ENCODE measurements around the gene MOBP.

MOBP gene

GRCh38 chr3:39501059-39501458 is 33.6 kb downstream of the MOBP start:
- H3K27me3 ChIP-seq (ENCODE audit: low read depth, low read length), result peaks cover 19% of the 10 kb centered on the region
- H3K9me3 ChIP-seq (ENCODE audit: control insufficient read depth in 1 of 2, low read length in 2 of 2), result peaks cover 0 to 4% of the 10 kb centered on the region in 2 donors
- no peaks in the 10 kb centered on the region for H3K36me3 ChIP-seq (ENCODE audit: control insufficient read depth in 1 of 2, insufficient read depth in 2 of 2, low read length in 2 of 2)
- no peak overlapping the region for H3K27ac ChIP-seq (ENCODE audit: low read length)
- no peak overlapping the region for H3K4me3 ChIP-seq (ENCODE audit: low read depth in 1 of 2, low read length in 2 of 2)
- peaks cover 0 to 8% of the 10 kb centered on the region in 2 donors for H3K4me1 ChIP-seq (ENCODE audit: control insufficient read depth in 1 of 2, insufficient read depth in 2 of 2, low read length in 2 of 2)

DNA sequence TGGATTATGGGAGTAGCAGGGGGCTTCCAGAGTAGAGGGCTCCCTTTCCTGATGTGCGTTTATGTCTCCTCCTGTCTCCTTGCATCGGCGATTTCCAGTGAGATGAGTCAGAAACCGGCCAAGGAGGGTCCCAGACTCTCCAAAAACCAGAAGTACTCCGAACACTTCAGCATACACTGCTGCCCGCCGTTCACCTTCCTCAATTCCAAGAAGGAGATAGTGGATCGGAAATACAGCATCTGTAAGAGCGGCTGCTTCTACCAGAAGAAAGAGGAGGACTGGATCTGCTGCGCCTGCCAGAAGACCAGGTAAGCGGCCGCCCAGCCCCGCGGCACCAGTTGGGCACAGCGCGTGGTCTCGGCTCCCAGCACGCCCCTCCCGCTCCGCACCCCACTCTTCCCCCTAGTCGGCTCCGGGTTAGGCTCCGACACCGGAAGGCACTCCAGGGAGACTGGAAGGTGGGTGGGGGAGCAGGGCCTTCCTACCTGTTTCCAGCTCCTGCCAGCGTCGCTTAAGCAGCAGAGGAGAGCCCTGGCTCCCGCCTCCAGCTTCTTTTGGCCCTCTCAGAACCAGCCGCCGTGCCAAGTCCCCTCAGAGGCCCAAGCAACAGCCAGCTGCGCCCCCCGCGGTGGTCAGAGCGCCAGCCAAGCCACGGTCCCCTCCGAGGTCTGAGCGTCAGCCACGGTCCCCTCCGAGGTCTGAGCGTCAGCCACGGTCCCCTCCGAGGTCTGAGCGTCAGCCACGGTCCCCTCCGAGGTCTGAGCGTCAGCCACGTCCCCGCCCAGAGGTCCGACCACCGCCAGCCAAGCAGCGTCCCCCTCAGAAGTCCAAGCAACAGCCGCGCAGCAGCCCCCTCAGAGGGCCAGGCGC is 34.7 kb downstream of the MOBP start:
- Histone ChIP-seq H3K4me1 (ENCODE audit: control insufficient read depth in 1 of 2, insufficient read depth in 2 of 2, low read length in 2 of 2) (peaks cover 0 to 8% of the 10 kb centered on the region in 2 donors), H3K36me3 (ENCODE audit: control insufficient read depth in 1 of 2, insufficient read depth in 2 of 2, low read length in 2 of 2) (no peaks in the 10 kb centered on the region), H3K4me3 (ENCODE audit: low read depth in 1 of 2, low read length in 2 of 2) (peak overlapping the region in 1 of 2 donors; percentile 15), H3K27me3 (ENCODE audit: low read depth, low read length) (peaks cover 19% of the 10 kb centered on the region), H3K27ac (ENCODE audit: low read length) (no peak overlapping the region), H3K9me3 (ENCODE audit: control insufficient read depth in 1 of 2, low read length in 2 of 2) (peaks cover 0 to 4% of the 10 kb centered on the region in 2 donors)

DNA sequence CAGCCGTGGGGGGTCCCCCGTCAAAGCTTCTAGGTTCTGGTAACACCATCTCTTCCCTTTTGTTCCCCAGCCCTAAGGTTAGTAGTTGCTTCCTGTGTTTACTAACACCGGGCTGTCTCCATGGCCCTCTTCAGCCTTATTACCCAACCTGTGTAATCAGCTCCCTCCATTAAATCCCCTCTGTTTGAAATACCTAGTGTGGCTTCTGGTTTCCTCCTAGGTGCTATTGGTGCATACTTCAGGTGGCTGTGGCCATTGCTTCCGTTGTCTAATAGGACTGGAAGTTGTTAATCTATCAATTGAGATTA is 35.3 kb downstream of the MOBP start:
- Histone ChIP-seq H3K4me1 (ENCODE audit: control insufficient read depth in 1 of 2, insufficient read depth in 2 of 2, low read length in 2 of 2) (peaks cover 0 to 8% of the 10 kb centered on the region in 2 donors), H3K27ac (ENCODE audit: low read length) (no peak overlapping the region), H3K4me3 (ENCODE audit: low read depth in 1 of 2, low read length in 2 of 2) (peak overlapping the region in 1 of 2 donors; percentile 15), H3K36me3 (ENCODE audit: control insufficient read depth in 1 of 2, insufficient read depth in 2 of 2, low read length in 2 of 2) (no peaks in the 10 kb centered on the region), H3K27me3 (ENCODE audit: low read depth, low read length) (peaks cover 19% of the 10 kb centered on the region), H3K9me3 (ENCODE audit: control insufficient read depth in 1 of 2, low read length in 2 of 2) (peaks cover 0 to 4% of the 10 kb centered on the region in 2 donors)

DNA sequence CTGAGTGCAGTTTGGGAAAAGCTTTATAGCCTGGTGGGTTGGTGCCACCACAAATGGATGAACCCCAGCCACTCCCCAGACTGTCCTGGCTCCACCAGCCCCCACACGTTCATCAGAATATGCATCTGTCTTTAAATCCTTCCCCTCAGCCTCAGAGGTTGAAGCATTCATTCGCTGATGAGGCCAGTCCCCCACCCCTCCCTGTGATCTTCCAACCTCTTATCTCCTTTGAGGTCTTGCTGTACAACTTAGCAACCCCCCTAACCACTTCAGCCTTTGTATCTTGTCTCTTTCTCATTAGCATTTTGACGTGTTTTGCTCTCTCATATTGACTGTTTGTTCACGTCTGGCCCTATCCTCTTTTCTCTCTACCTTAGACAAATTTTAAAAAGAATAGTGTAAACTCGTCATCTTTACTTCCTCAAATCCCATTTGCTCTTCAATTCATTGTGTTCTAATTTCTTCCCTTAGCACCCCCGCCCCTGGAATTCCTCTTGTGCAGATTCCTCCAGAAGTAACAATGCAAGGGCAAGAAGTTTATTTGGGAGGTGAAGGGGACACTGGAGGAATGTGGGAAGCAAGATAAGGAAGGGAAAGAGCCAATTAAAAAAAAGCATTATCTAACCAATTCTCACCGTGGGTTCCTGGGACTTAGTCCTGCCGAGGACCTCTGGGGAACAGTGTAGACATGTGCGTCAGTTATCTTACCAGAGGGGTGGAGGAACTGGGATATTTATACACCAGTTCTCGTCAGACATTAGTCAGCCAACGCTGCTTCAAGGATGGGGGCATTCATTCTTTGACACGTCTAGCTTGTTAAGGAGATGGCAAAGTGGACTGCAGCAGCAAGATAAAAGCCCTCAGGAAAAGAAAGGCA is 38.6 kb downstream of the MOBP start:
- Histone ChIP-seq H3K4me1 (ENCODE audit: control insufficient read depth in 1 of 2, insufficient read depth in 2 of 2, low read length in 2 of 2) (peaks cover 0 to 8% of the 10 kb centered on the region in 2 donors), H3K9me3 (ENCODE audit: control insufficient read depth in 1 of 2, low read length in 2 of 2) (peaks cover 0 to 4% of the 10 kb centered on the region in 2 donors), H3K27me3 (ENCODE audit: low read depth, low read length) (peaks cover 10% of the 10 kb centered on the region), H3K27ac (ENCODE audit: low read length) (no peak overlapping the region), H3K4me3 (ENCODE audit: low read depth in 1 of 2, low read length in 2 of 2) (no peak overlapping the region), H3K36me3 (ENCODE audit: control insufficient read depth in 1 of 2, insufficient read depth in 2 of 2, low read length in 2 of 2) (no peaks in the 10 kb centered on the region)

- Histone ChIP-seq H3K27ac (ENCODE audit: low read length) (no peak overlapping the region), H3K36me3 (ENCODE audit: control insufficient read depth in 1 of 2, insufficient read depth in 2 of 2, low read length in 2 of 2) (no peaks in the 10 kb centered on the region), H3K27me3 (ENCODE audit: low read depth, low read length) (peaks cover 7% of the 10 kb centered on the region), H3K9me3 (ENCODE audit: control insufficient read depth in 1 of 2, low read length in 2 of 2) (peaks cover 0 to 4% of the 10 kb centered on the region in 2 donors), H3K4me1 (ENCODE audit: control insufficient read depth in 1 of 2, insufficient read depth in 2 of 2, low read length in 2 of 2) (peaks cover 0 to 7% of the 10 kb centered on the region in 2 donors), H3K4me3 (ENCODE audit: low read depth in 1 of 2, low read length in 2 of 2) (no peak overlapping the region)
Measured at GRCh38 chr3:39506863-39507262, 39.4 kb downstream of the MOBP start.

- H3K27ac ChIP-seq (ENCODE audit: low read length), result no peak overlapping the region
- H3K9me3 ChIP-seq (ENCODE audit: control insufficient read depth in 1 of 2, low read length in 2 of 2), result no peaks in the 10 kb centered on the region
- no peaks in the 10 kb centered on the region for H3K4me1 ChIP-seq (ENCODE audit: control insufficient read depth in 1 of 2, insufficient read depth in 2 of 2, low read length in 2 of 2)
- no peaks in the 10 kb centered on the region for H3K36me3 ChIP-seq (ENCODE audit: control insufficient read depth in 1 of 2, insufficient read depth in 2 of 2, low read length in 2 of 2)
- H3K27me3 ChIP-seq (ENCODE audit: low read depth, low read length), result no peaks in the 10 kb centered on the region
- no peak overlapping the region for H3K4me3 ChIP-seq (ENCODE audit: low read depth in 1 of 2, low read length in 2 of 2)
Measured at GRCh38 chr3:39513791-39514369, 46.4 kb downstream of the MOBP start.

GRCh38 chr3:39515681-39516441 is 48.4 kb downstream of the MOBP start:
- no peaks in the 10 kb centered on the region for H3K9me3 ChIP-seq (ENCODE audit: control insufficient read depth in 1 of 2, low read length in 2 of 2)
- H3K27ac ChIP-seq (ENCODE audit: low read length), result no peak overlapping the region
- no peaks in the 10 kb centered on the region for H3K36me3 ChIP-seq (ENCODE audit: control insufficient read depth in 1 of 2, insufficient read depth in 2 of 2, low read length in 2 of 2)
- H3K27me3 ChIP-seq (ENCODE audit: low read depth, low read length), result no peaks in the 10 kb centered on the region
- no peaks in the 10 kb centered on the region for H3K4me1 ChIP-seq (ENCODE audit: control insufficient read depth in 1 of 2, insufficient read depth in 2 of 2, low read length in 2 of 2)
- no peak overlapping the region for H3K4me3 ChIP-seq (ENCODE audit: low read depth in 1 of 2, low read length in 2 of 2)

DNA sequence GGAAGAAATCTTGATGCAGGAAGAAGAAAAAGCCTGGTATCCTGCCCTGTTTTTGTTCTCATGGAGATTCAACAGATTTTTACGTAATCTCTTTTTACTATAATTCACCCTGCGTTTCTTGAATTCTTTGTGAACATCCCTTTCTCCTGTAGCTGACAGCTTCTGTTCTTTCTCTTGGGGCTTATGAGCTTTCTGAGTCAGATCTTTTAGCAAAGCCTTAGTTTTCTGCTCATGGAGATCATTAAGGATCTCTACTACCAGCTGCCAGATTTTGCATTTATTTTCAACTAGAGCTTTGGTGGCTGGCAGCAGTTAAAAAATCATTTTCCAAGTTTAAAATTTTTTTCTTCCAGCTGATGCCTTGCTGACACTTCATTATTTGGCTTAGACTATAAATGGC is 51.6 kb downstream of the MOBP start:
- H3K4me3 ChIP-seq (ENCODE audit: low read depth in 1 of 2, low read length in 2 of 2), result no peak overlapping the region
- H3K9me3 ChIP-seq (ENCODE audit: control insufficient read depth in 1 of 2, low read length in 2 of 2), result peaks cover 2 to 6% of the 10 kb centered on the region in 2 donors
- no peaks in the 10 kb centered on the region for H3K27me3 ChIP-seq (ENCODE audit: low read depth, low read length)
- no peak overlapping the region for H3K27ac ChIP-seq (ENCODE audit: low read length)
- no peaks in the 10 kb centered on the region for H3K36me3 ChIP-seq (ENCODE audit: control insufficient read depth in 1 of 2, insufficient read depth in 2 of 2, low read length in 2 of 2)
- H3K4me1 ChIP-seq (ENCODE audit: control insufficient read depth in 1 of 2, insufficient read depth in 2 of 2, low read length in 2 of 2), result no peaks in the 10 kb centered on the region

GRCh38 chr3:39519554-39520288 is 52.2 kb downstream of the MOBP start:
- Histone ChIP-seq H3K9me3 (ENCODE audit: control insufficient read depth in 1 of 2, low read length in 2 of 2) (peaks cover 6 to 7% of the 10 kb centered on the region in 2 donors), H3K27me3 (ENCODE audit: low read depth, low read length) (no peaks in the 10 kb centered on the region), H3K36me3 (ENCODE audit: control insufficient read depth in 1 of 2, insufficient read depth in 2 of 2, low read length in 2 of 2) (no peaks in the 10 kb centered on the region), H3K27ac (ENCODE audit: low read length) (no peak overlapping the region), H3K4me1 (ENCODE audit: control insufficient read depth in 1 of 2, insufficient read depth in 2 of 2, low read length in 2 of 2) (no peaks in the 10 kb centered on the region), H3K4me3 (ENCODE audit: low read depth in 1 of 2, low read length in 2 of 2) (no peak overlapping the region)

GRCh38 chr3:39521456-39521855 is 54.0 kb downstream of the MOBP start:
- H3K36me3 ChIP-seq (ENCODE audit: control insufficient read depth in 1 of 2, insufficient read depth in 2 of 2, low read length in 2 of 2), result no peaks in the 10 kb centered on the region
- no peak overlapping the region for H3K27ac ChIP-seq (ENCODE audit: low read length)
- no peak overlapping the region for H3K4me3 ChIP-seq (ENCODE audit: low read depth in 1 of 2, low read length in 2 of 2)
- H3K4me1 ChIP-seq (ENCODE audit: control insufficient read depth in 1 of 2, insufficient read depth in 2 of 2, low read length in 2 of 2), result no peaks in the 10 kb centered on the region
- H3K9me3 ChIP-seq (ENCODE audit: control insufficient read depth in 1 of 2, low read length in 2 of 2), result peaks cover 6 to 7% of the 10 kb centered on the region in 2 donors
- no peaks in the 10 kb centered on the region for H3K27me3 ChIP-seq (ENCODE audit: low read depth, low read length)
